GM23248 (cell line): ENCODE measurements around the gene APH1B. TPM values are rescaled to one million over a fixed set of nuclear protein-coding genes. Genes with fewer than 3 reads are reported as not detected.

ENCODE experiments used
- DNase-seq: peaks from one replicate; pipeline ENCODE4 v3.0.0-alpha.2; 2015
- H2AFZ ChIP-seq: fragments of 200-600 bp; sonication (generic); 2 replicates; pipeline ENCODE4 v1.6.1; 2016; ENCODE audit warnings: antibody characterized with exemption
- H3F3A ChIP-seq: fragments of 200-600 bp; sonication (generic); 2 replicates; pipeline ENCODE4 v1.6.1; 2016; ENCODE audit warnings: mild to moderate bottlenecking, antibody characterized with exemption, mixed run types; ENCODE audit not compliant: insufficient read depth
- H3K27ac ChIP-seq: fragments of 200-600 bp; sonication (generic); 2 replicates; pipeline ENCODE4 v1.5.1; 2016; ENCODE audit warnings: mild to moderate bottlenecking
- H3K27me3 ChIP-seq: fragments of 200-600 bp; sonication (generic); replicated peaks from 2 replicates; pipeline ENCODE4 v1.6.1; 2016; ENCODE audit warnings: mild to moderate bottlenecking; ENCODE audit not compliant: insufficient read depth
- H3K36me3 ChIP-seq: fragments of 200-600 bp; sonication (generic); 2 replicates; pipeline ENCODE4 v1.6.1; 2016; ENCODE audit warnings: low read depth, mild to moderate bottlenecking
- H3K4me1 ChIP-seq: fragments of 200-600 bp; sonication (generic); 2 replicates; pipeline ENCODE4 v1.6.1; 2016; ENCODE audit warnings: mild to moderate bottlenecking; ENCODE audit not compliant: insufficient read depth
- H3K4me2 ChIP-seq: fragments of 200-600 bp; sonication (generic); one replicate; pipeline ENCODE4 v1.6.1; 2016; ENCODE audit warnings: mild to moderate bottlenecking; ENCODE audit not compliant: unreplicated experiment
- H3K4me3 ChIP-seq: fragments of 200-600 bp; sonication (generic); 2 replicates; pipeline ENCODE4 v1.5.1; 2016; ENCODE audit warnings: mild to moderate bottlenecking
- H3K79me2 ChIP-seq: fragments of 200-600 bp; sonication (generic); 2 replicates; pipeline ENCODE4 v1.6.1; 2016; ENCODE audit warnings: mild to moderate bottlenecking; ENCODE audit not compliant: insufficient read depth
- H3K9ac ChIP-seq: fragments of 200-600 bp; sonication (generic); 2 replicates; pipeline ENCODE4 v1.6.1; 2016; ENCODE audit warnings: mild to moderate bottlenecking
- H3K9me2 ChIP-seq: fragments of 200-600 bp; sonication (generic); 2 replicates; pipeline ENCODE4 v1.6.1; 2016; ENCODE audit warnings: mixed run types, mild to moderate bottlenecking, moderate library complexity; ENCODE audit not compliant: insufficient read depth
- H3K9me3 ChIP-seq: fragments of 200-600 bp; sonication (generic); one replicate; pipeline ENCODE4 v1.6.1; 2017; ENCODE audit warnings: low read depth
- H4K20me1 ChIP-seq: fragments of 200-600 bp; sonication (generic); 2 replicates; pipeline ENCODE4 v1.6.0; 2016; ENCODE audit not compliant: insufficient read depth
- EZH2 ChIP-seq: fragments of 200-600 bp; sonication (generic); IDR thresholded peaks from 2 replicates; pipeline ENCODE4 v1.6.1; 2018; ENCODE audit warnings: antibody characterized with exemption, mild to moderate bottlenecking; ENCODE audit not compliant: insufficient read depth, poor library complexity, severe bottlenecking
- EZH2phosphoT487 ChIP-seq: fragments of 200-600 bp; sonication (generic); IDR thresholded peaks from 2 replicates; pipeline ENCODE4 v1.6.1; 2018; ENCODE audit warnings: antibody characterized with exemption, moderate library complexity, mild to moderate bottlenecking, low read depth; ENCODE audit not compliant: insufficient read depth
- WGBS, 2 experiments: methylation state at CpG; one replicate each; pipeline ENCODE4 v1.1.6; 2015 to 2017; ENCODE audit warnings: low lambda C conversion rate in 2 of 2, low coverage in 1 of 2; ENCODE audit errors: missing lambda C conversion rate in 2 of 2; 5-methylcytosine and 5-hydroxymethylcytosine counted together
- in situ Hi-C: fragments of 300-500 bp; cut with MboI; formaldehyde crosslinking; loops from 2 replicates; pipeline ENCODE4 v1.15.0; 2020
- polyA plus RNA-seq: library from polyadenylated mRNA; unstranded; fragments of >200 nt; fragmentation: Nextera tagmentation; extraction: Ambion mirVana; gene quantifications from 2 replicates; pipeline ENCODE4 v1.2.1, GENCODE V29; 2016
- total RNA-seq: library from RNA; depleted of rRNA; stranded (reverse); fragments of >200 nt; shearing (Covaris generic); gene quantifications from 2 replicates; pipeline ENCODE4 v1.2.3, GENCODE V29; 2014

Gene APH1B
- total and polyA plus RNA-seq, 2 experiments from 2014 or later, result 15.8 to 40.5 TPM

- Histone ChIP-seq H3K9me3 (no peaks in the 10 kb centered on the region), H3K79me2 (peaks cover 56% of the 10 kb centered on the region), H4K20me1 (no peaks in the 10 kb centered on the region), H2AFZ (no peak overlapping the region), H3K9ac (no peak overlapping the region), H3K9me2 (no peaks in the 10 kb centered on the region), H3K36me3 (no peaks in the 10 kb centered on the region; the same call in 1 of the 2 replicates), H3K27me3 (no peaks in the 10 kb centered on the region), H3K27ac (no peak overlapping the region), H3F3A (peaks cover 66% of the 10 kb centered on the region), H3K4me3 (no peak overlapping the region), H3K4me1 (peaks cover 60% of the 10 kb centered on the region), H3K4me2 (no peak overlapping the region)
- no peak for DNase-seq
- TF ChIP-seq EZH2, result no peak
- no peak for TF ChIP-seq EZH2phosphoT487
- WGBS, 2 experiments, result 91 to 97% methylated on average over 1 of the region's 1 CpG
- in situ Hi-C loops, result no loop called here
Measured at GRCh38 chr15:63241316-63241715, 36.1 kb upstream of the APH1B start.

- 3 to 12% methylated on average over 1 of the region's 1 CpG for WGBS, 2 experiments
Measured at GRCh38 chr15:63243101-63243500, 34.3 kb upstream of the APH1B start.

GRCh38 chr15:63243776-63244175 is 33.6 kb upstream of the APH1B start:
- in situ Hi-C loops, result no loop called here
- TF ChIP-seq EZH2 (no peak), EZH2phosphoT487 (no peak)
- H4K20me1 ChIP-seq, result no peaks in the 10 kb centered on the region
- no peaks in the 10 kb centered on the region for H3K9me2 ChIP-seq
- WGBS, 2 experiments, result 62 to 63% methylated on average over 1 of the region's 1 CpG
- peak overlapping the region; percentile 73 for H3K27ac ChIP-seq
- peaks cover 66% of the 10 kb centered on the region for H3K4me1 ChIP-seq
- H3F3A ChIP-seq, result peaks cover 72% of the 10 kb centered on the region
- H3K79me2 ChIP-seq, result peaks cover 37% of the 10 kb centered on the region
- no peak for DNase-seq
- H2AFZ ChIP-seq, result no peak overlapping the region
- peak overlapping the region; percentile 17; the same call in 1 of the 2 replicates for H3K4me3 ChIP-seq
- H3K9me3 ChIP-seq, result no peaks in the 10 kb centered on the region
- peak overlapping the region; percentile 73 for H3K4me2 ChIP-seq
- no peaks in the 10 kb centered on the region; the same call in 1 of the 2 replicates for H3K36me3 ChIP-seq
- no peaks in the 10 kb centered on the region for H3K27me3 ChIP-seq
- H3K9ac ChIP-seq, result peak overlapping the region; percentile 48

More at GRCh38 chr15:63243101-63243500, 34.3 kb upstream of the APH1B start:
- peak overlapping the region; percentile 17; the same call in 1 of the 2 replicates for H3K4me3 ChIP-seq
- peaks cover 70% of the 10 kb centered on the region for H3F3A ChIP-seq
- no peaks in the 10 kb centered on the region for H3K9me3 ChIP-seq
- H3K27me3 ChIP-seq, result no peaks in the 10 kb centered on the region
- H4K20me1 ChIP-seq, result no peaks in the 10 kb centered on the region
- no peak overlapping the region for H2AFZ ChIP-seq
- peak overlapping the region; percentile 48 for H3K9ac ChIP-seq
- peaks cover 66% of the 10 kb centered on the region for H3K4me1 ChIP-seq
- peak overlapping the region; percentile 73 for H3K27ac ChIP-seq
- in situ Hi-C loops, result no loop called here
- H3K79me2 ChIP-seq, result peaks cover 40% of the 10 kb centered on the region
- peak; percentile 88 for DNase-seq
- TF ChIP-seq EZH2phosphoT487 (no peak), EZH2 (no peak)
- H3K36me3 ChIP-seq, result no peaks in the 10 kb centered on the region; the same call in 1 of the 2 replicates
- H3K4me2 ChIP-seq, result peak overlapping the region; percentile 31
- H3K9me2 ChIP-seq, result no peaks in the 10 kb centered on the region

GRCh38 chr15:63244399-63244798 is 33.0 kb upstream of the APH1B start:
- H3K9ac ChIP-seq, result peak overlapping the region; percentile 61
- no peaks in the 10 kb centered on the region for H3K27me3 ChIP-seq
- H3K4me1 ChIP-seq, result peaks cover 66% of the 10 kb centered on the region
- no peaks in the 10 kb centered on the region; the same call in 1 of the 2 replicates for H3K36me3 ChIP-seq
- H3K4me2 ChIP-seq, result peak overlapping the region; percentile 73
- no peak for TF ChIP-seq EZH2phosphoT487
- no peak for TF ChIP-seq EZH2
- H4K20me1 ChIP-seq, result no peaks in the 10 kb centered on the region
- in situ Hi-C loops, result no loop called here
- peaks cover 72% of the 10 kb centered on the region for H3F3A ChIP-seq
- H3K9me3 ChIP-seq, result no peaks in the 10 kb centered on the region
- no peaks in the 10 kb centered on the region for H3K9me2 ChIP-seq
- 3 to 5% methylated on average over 4 of the region's 4 CpGs for WGBS, 2 experiments
- H3K27ac ChIP-seq, result peak overlapping the region; percentile 73
- H2AFZ ChIP-seq, result no peak overlapping the region
- DNase-seq, result peak; percentile 69
- H3K4me3 ChIP-seq, result peak overlapping the region; percentile 30
- peaks cover 37% of the 10 kb centered on the region for H3K79me2 ChIP-seq
